ENCODE measurements around the gene GRIK4. TPM values are rescaled to one million over a fixed set of nuclear protein-coding genes. Genes with fewer than 3 reads are reported as not detected.

Gene GRIK4
- polyA plus RNA-seq, 1 donor from 2014 or later: 3.4 TPM

- H3K9ac ChIP-seq (ENCODE audit: low read length): no peak overlapping the region
- H3F3A ChIP-seq (ENCODE audit: insufficient read depth, low read length, poor library complexity, severe bottlenecking): no peaks in the 10 kb centered on the region
- no peak overlapping the region for H3K27ac ChIP-seq (ENCODE audit: low read length)
- no peaks in the 10 kb centered on the region for H4K20me1 ChIP-seq (ENCODE audit: insufficient read depth)
- no peak overlapping the region for H3K4me2 ChIP-seq (ENCODE audit: low read length)
- H3K79me2 ChIP-seq (replicated peaks; ENCODE audit: insufficient read depth, low read length): no peaks in the 10 kb centered on the region
- no peaks in the 10 kb centered on the region for H3K27me3 ChIP-seq (ENCODE audit: insufficient read depth, low read depth, low read length)
- H3K9me3 ChIP-seq (ENCODE audit: low read length): no peaks in the 10 kb centered on the region
- no peak overlapping the region for H3K4me3 ChIP-seq (ENCODE audit: low read length)
- no peaks in the 10 kb centered on the region for H3K36me3 ChIP-seq (ENCODE audit: insufficient read depth, low read length)
- no peak overlapping the region for H2AFZ ChIP-seq (ENCODE audit: low read depth, low read length)
- H3K9me2 ChIP-seq (ENCODE audit: insufficient read depth, low read length): no peaks in the 10 kb centered on the region
- no peak for TF ChIP-seq POLR2AphosphoS5 (IDR thresholded peaks at IDR 0.05)
Measured at GRCh38 chr11:120974965-120975364, 463.4 kb downstream of the GRIK4 start.

DNA sequence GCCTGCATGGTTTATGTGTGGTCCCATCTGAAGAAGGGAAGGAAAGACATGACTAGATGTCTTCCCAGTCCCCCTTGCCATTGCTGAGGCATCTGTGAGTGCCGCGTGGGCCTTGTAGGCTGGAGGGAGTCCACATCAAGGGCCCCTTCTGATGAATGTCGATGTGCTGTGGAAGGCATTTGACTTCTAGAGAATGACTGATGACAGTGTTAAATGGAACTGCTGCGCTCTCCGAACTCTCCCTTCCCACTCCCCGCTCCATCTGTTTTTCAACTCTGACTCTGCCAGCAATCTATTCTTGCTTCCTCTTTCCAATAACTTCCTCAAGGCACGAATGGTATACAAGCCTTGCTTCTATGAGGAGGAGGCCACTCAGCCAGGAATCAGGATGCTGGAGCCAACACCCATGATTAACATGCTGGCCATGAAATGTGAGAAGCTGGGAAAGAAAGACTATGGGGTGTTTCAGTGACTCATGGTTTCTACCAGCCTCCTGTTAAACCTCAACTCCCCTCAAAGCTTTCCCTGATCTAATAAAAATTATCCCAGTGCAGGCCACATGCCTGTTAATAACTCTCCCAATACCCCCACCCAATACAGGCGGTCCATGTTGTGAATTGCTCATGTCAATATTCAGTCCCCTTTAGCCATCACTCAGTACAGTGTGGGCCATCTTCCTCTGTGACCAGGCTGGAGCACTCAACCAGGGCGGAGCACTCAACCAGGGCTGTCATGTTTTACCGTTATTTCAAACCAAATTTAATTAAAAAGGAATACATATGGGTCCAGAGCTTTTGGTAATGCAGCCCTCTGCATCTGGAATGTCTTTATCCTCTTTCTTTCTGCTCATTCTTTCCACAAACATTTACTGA is 466.0 kb downstream of the GRIK4 start:
- H3K36me3 ChIP-seq (ENCODE audit: insufficient read depth, low read length): no peaks in the 10 kb centered on the region
- H3F3A ChIP-seq (ENCODE audit: insufficient read depth, low read length, poor library complexity, severe bottlenecking): no peaks in the 10 kb centered on the region
- H3K27me3 ChIP-seq (ENCODE audit: insufficient read depth, low read depth, low read length): no peaks in the 10 kb centered on the region
- no peaks in the 10 kb centered on the region for H3K9me3 ChIP-seq (ENCODE audit: low read length)
- H4K20me1 ChIP-seq (ENCODE audit: insufficient read depth): no peaks in the 10 kb centered on the region
- no peak overlapping the region for H2AFZ ChIP-seq (ENCODE audit: low read depth, low read length)
- no peak overlapping the region for H3K4me2 ChIP-seq (ENCODE audit: low read length)
- no peak overlapping the region for H3K4me3 ChIP-seq (ENCODE audit: low read length)
- TF ChIP-seq MXI1 (conservative IDR thresholded peaks at IDR 0.05; ENCODE audit: poor library complexity, severe bottlenecking): no peak
- TF ChIP-seq TAF1 (IDR thresholded peaks at IDR 0.05; ENCODE audit: low read depth): no peak
- H3K27ac ChIP-seq (ENCODE audit: low read length): no peak overlapping the region
- H3K9me2 ChIP-seq (ENCODE audit: insufficient read depth, low read length): no peaks in the 10 kb centered on the region
- no peaks in the 10 kb centered on the region for H3K79me2 ChIP-seq (replicated peaks; ENCODE audit: insufficient read depth, low read length)
- H3K9ac ChIP-seq (ENCODE audit: low read length): no peak overlapping the region

- Histone ChIP-seq H3K27me3 (ENCODE audit: insufficient read depth, low read depth, low read length) (no peaks in the 10 kb centered on the region), H2AFZ (ENCODE audit: low read depth, low read length) (no peak overlapping the region), H3K4me3 (ENCODE audit: low read length) (no peak overlapping the region), H3K9me3 (ENCODE audit: low read length) (no peaks in the 10 kb centered on the region), H3K36me3 (ENCODE audit: insufficient read depth, low read length) (no peaks in the 10 kb centered on the region), H3K9me2 (ENCODE audit: insufficient read depth, low read length) (no peaks in the 10 kb centered on the region), H3K27ac (ENCODE audit: low read length) (no peak overlapping the region), H3F3A (ENCODE audit: insufficient read depth, low read length, poor library complexity, severe bottlenecking) (no peaks in the 10 kb centered on the region), H4K20me1 (ENCODE audit: insufficient read depth) (no peaks in the 10 kb centered on the region), H3K79me2 (replicated peaks; ENCODE audit: insufficient read depth, low read length) (no peaks in the 10 kb centered on the region), H3K4me2 (ENCODE audit: low read length) (no peak overlapping the region), H3K9ac (ENCODE audit: low read length) (no peak overlapping the region)
- no peak for TF ChIP-seq POLR2AphosphoS5 (IDR thresholded peaks at IDR 0.05)
- no peak for TF ChIP-seq SMC3 (conservative IDR thresholded peaks at IDR 0.05; ENCODE audit: poor library complexity)
- TF ChIP-seq RAD21 (conservative IDR thresholded peaks at IDR 0.05): no peak
- no peak for TF ChIP-seq MXI1 (conservative IDR thresholded peaks at IDR 0.05; ENCODE audit: poor library complexity, severe bottlenecking)
- TF ChIP-seq TAF1 (IDR thresholded peaks at IDR 0.05; ENCODE audit: low read depth): no peak
- no peak for TF ChIP-seq EP300 (conservative IDR thresholded peaks at IDR 0.05; ENCODE audit: poor library complexity, severe bottlenecking)
- TF ChIP-seq CTCF (IDR thresholded peaks at IDR 0.05; ENCODE audit: poor library complexity, severe bottlenecking): no peak
- TF ChIP-seq, protein P1, sequence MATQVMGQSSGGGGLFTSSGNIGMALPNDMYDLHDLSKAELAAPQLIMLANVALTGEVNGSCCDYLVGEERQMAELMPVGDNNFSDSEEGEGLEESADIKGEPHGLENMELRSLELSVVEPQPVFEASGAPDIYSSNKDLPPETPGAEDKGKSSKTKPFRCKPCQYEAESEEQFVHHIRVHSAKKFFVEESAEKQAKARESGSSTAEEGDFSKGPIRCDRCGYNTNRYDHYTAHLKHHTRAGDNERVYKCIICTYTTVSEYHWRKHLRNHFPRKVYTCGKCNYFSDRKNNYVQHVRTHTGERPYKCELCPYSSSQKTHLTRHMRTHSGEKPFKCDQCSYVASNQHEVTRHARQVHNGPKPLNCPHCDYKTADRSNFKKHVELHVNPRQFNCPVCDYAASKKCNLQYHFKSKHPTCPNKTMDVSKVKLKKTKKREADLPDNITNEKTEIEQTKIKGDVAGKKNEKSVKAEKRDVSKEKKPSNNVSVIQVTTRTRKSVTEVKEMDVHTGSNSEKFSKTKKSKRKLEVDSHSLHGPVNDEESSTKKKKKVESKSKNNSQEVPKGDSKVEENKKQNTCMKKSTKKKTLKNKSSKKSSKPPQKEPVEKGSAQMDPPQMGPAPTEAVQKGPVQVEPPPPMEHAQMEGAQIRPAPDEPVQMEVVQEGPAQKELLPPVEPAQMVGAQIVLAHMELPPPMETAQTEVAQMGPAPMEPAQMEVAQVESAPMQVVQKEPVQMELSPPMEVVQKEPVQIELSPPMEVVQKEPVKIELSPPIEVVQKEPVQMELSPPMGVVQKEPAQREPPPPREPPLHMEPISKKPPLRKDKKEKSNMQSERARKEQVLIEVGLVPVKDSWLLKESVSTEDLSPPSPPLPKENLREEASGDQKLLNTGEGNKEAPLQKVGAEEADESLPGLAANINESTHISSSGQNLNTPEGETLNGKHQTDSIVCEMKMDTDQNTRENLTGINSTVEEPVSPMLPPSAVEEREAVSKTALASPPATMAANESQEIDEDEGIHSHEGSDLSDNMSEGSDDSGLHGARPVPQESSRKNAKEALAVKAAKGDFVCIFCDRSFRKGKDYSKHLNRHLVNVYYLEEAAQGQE (IDR thresholded peaks at IDR 0.05; ENCODE audit: borderline replicate concordance): no peak
- no peak for TF ChIP-seq EZH2 (IDR thresholded peaks at IDR 0.05; ENCODE audit: borderline replicate concordance, insufficient read depth, low read length, poor library complexity, severe bottlenecking)
Measured at GRCh38 chr11:120978701-120979100, 467.2 kb downstream of the GRIK4 start.

Data from neural cell (in vitro differentiated cells).